ENCODE measurements around the gene C8B. TPM values are rescaled to one million over a fixed set of nuclear protein-coding genes. Genes with fewer than 3 reads are reported as not detected.
A peak's percentile ranks its signal among the peaks of the same experiment; 100 is the strongest.

The C8B gene
- total RNA-seq, 6 experiments from 2014 or later, result not detected

GRCh38 chr1:56948403-56949023 lies 17.3 kb downstream of the C8B start:
- peak; percentile 50 for DNase-seq

GRCh38 chr1:56940039-56940438 lies 25.8 kb downstream of the C8B start:
- no peaks in the 10 kb centered on the region for H3K36me3 Mint-ChIP-seq (ENCODE audit: low read depth)
- no peak overlapping the region for H3K4me3 Mint-ChIP-seq
- peaks cover 5% of the 10 kb centered on the region; the same call in 1 of the 2 replicates for H3K4me1 Mint-ChIP-seq (ENCODE audit: low read depth)
- DNase-seq, result no peak
- H3K9me3 Mint-ChIP-seq, result no peaks in the 10 kb centered on the region
- TF ChIP-seq CTCF (IDR thresholded peaks at IDR 0.05), result no peak
- H3K27me3 Mint-ChIP-seq (ENCODE audit: insufficient read depth), result peaks cover 4% of the 10 kb centered on the region; the same call in 1 of the 2 replicates
- no peak overlapping the region for H3K27ac Mint-ChIP-seq

More at GRCh38 chr1:56948403-56949023, 17.3 kb downstream of the C8B start:
- H3K27me3 Mint-ChIP-seq (ENCODE audit: insufficient read depth), result no peaks in the 10 kb centered on the region
- no peaks in the 10 kb centered on the region; the same call in 1 of the 2 replicates for H3K4me1 Mint-ChIP-seq (ENCODE audit: low read depth)
- no peaks in the 10 kb centered on the region for H3K36me3 Mint-ChIP-seq (ENCODE audit: low read depth)
- no peak for TF ChIP-seq CTCF (IDR thresholded peaks at IDR 0.05)
- H3K4me3 Mint-ChIP-seq, result no peak overlapping the region
- no peaks in the 10 kb centered on the region for H3K9me3 Mint-ChIP-seq
- H3K27ac Mint-ChIP-seq, result no peak overlapping the region

GRCh38 chr1:56939209-56939608 lies 26.6 kb downstream of the C8B start:
- H3K4me3 Mint-ChIP-seq, result no peak overlapping the region
- peaks cover 4% of the 10 kb centered on the region; the same call in 1 of the 2 replicates for H3K27me3 Mint-ChIP-seq (ENCODE audit: insufficient read depth)
- peaks cover 13% of the 10 kb centered on the region; the same call in 1 of the 2 replicates for H3K4me1 Mint-ChIP-seq (ENCODE audit: low read depth)
- H3K36me3 Mint-ChIP-seq (ENCODE audit: low read depth), result no peaks in the 10 kb centered on the region
- no peaks in the 10 kb centered on the region for H3K9me3 Mint-ChIP-seq
- no peak for DNase-seq
- no peak overlapping the region for H3K27ac Mint-ChIP-seq
- no peak for TF ChIP-seq CTCF (IDR thresholded peaks at IDR 0.05)

- Mint-ChIP-seq H3K9me3 (no peaks in the 10 kb centered on the region), H3K36me3 (ENCODE audit: low read depth) (no peaks in the 10 kb centered on the region), H3K4me1 (ENCODE audit: low read depth) (peaks cover 19% of the 10 kb centered on the region; the same call in 1 of the 2 replicates), H3K4me3 (no peak overlapping the region), H3K27ac (no peak overlapping the region), H3K27me3 (ENCODE audit: insufficient read depth) (peaks cover 4% of the 10 kb centered on the region; the same call in 1 of the 2 replicates)
- no peak for TF ChIP-seq CTCF (IDR thresholded peaks at IDR 0.05)
- DNase-seq, result no peak
Observed at GRCh38 chr1:56938646-56939045, 27.2 kb downstream of the C8B start.

GRCh38 chr1:56934430-56935060 lies 31.3 kb downstream of the C8B start:
- no peaks in the 10 kb centered on the region for H3K36me3 Mint-ChIP-seq (ENCODE audit: low read depth)
- H3K27me3 Mint-ChIP-seq (ENCODE audit: insufficient read depth), result peaks cover 1% of the 10 kb centered on the region; the same call in 1 of the 2 replicates
- no peak overlapping the region for H3K27ac Mint-ChIP-seq
- peak; percentile 53 for DNase-seq
- H3K4me3 Mint-ChIP-seq, result peak overlapping the region; percentile 23; the same call in 1 of the 2 replicates
- no peaks in the 10 kb centered on the region for H3K9me3 Mint-ChIP-seq
- no peak for TF ChIP-seq CTCF (IDR thresholded peaks at IDR 0.05)
- peaks cover 25% of the 10 kb centered on the region; the same call in 1 of the 2 replicates for H3K4me1 Mint-ChIP-seq (ENCODE audit: low read depth)
